NCI-H146 treated with DMSO at 0.1 percent for 48 hours (cell line): ENCODE results near the gene NPAS1.
"Not testable (repeated sequence)": the region's sequence is repeated elsewhere in the genome, so short reads cannot be mapped to it uniquely, and the experiment has no call there.

Experiments
- DNase-seq: peaks from one replicate; lab custom pipeline; 2025; ENCODE audit not compliant: unreplicated experiment; lab: John Stamatoyannopoulos, UW

Gene NPAS1

GRCh38 chr19:46988614-46989230 is 30.9 kb upstream of the NPAS1 start:
- no peak for DNase-seq

- DNase-seq, result peak; percentile 55
These were observed 28.5 kb upstream of the NPAS1 start for GRCh38 chr19:46990991-46991676.

GRCh38 chr19:46992699-46993535 is 26.7 kb upstream of the NPAS1 start:
- no peak for DNase-seq

- DNase-seq, result no peak
These were observed 26.0 kb upstream of the NPAS1 start for GRCh38 chr19:46993622-46994021.

- no peak for DNase-seq
These were observed 25.4 kb upstream of the NPAS1 start for GRCh38 chr19:46994141-46994686.

GRCh38 chr19:46995492-46995891 is 24.1 kb upstream of the NPAS1 start:
- no peak for DNase-seq

- no peak for DNase-seq
These were observed 21.1 kb upstream of the NPAS1 start for GRCh38 chr19:46998445-46999125.

- no peak for DNase-seq
These were observed 20.3 kb upstream of the NPAS1 start for GRCh38 chr19:46999377-46999776.

GRCh38 chr19:46999878-47000277 is 19.8 kb upstream of the NPAS1 start:
- DNase-seq, result no peak

- no peak for DNase-seq
These were observed 19.3 kb upstream of the NPAS1 start for GRCh38 chr19:47000373-47000772.

- no peak for DNase-seq
These were observed 18.1 kb upstream of the NPAS1 start for GRCh38 chr19:47001584-47001983.

GRCh38 chr19:47002106-47002766 is 17.4 kb upstream of the NPAS1 start:
- DNase-seq, result no peak

GRCh38 chr19:47002853-47003610 is 16.6 kb upstream of the NPAS1 start:
- DNase-seq, result no peak

- no peak for DNase-seq
These were observed 15.8 kb upstream of the NPAS1 start for GRCh38 chr19:47003611-47004465.

GRCh38 chr19:47005164-47005641 is 14.4 kb upstream of the NPAS1 start:
- DNase-seq, result no peak

- no peak for DNase-seq
These were observed 13.8 kb upstream of the NPAS1 start for GRCh38 chr19:47005873-47006272.

- DNase-seq, result no peak
These were observed 13.1 kb upstream of the NPAS1 start for GRCh38 chr19:47006496-47006895.

- DNase-seq, result not testable (repeated sequence)
These were observed 9.1 kb upstream of the NPAS1 start for GRCh38 chr19:47010549-47010948.

- DNase-seq, result no peak
These were observed 7.0 kb upstream of the NPAS1 start for GRCh38 chr19:47012617-47013016.
